Progenitor cell of endocrine pancreas (in vitro differentiated cells): ENCODE measurements around the gene FAM24B. TPM values are rescaled to one million over a fixed set of nuclear protein-coding genes. Genes with fewer than 3 reads are reported as not detected.

Source experiments
- DNase-seq: peaks from one replicate; pipeline ENCODE4 v3.0.0; 2021; ENCODE audit warnings: low spot score; ENCODE audit not compliant: unreplicated experiment
- H3K27ac Mint-ChIP-seq: 2 replicates; pipeline ENCODE4 v1.8.0; 2021; ENCODE audit warnings: mild to moderate bottlenecking, moderate library complexity, mixed read lengths
- H3K27me3 Mint-ChIP-seq: 2 replicates; pipeline ENCODE4 v1.8.0; 2021; ENCODE audit warnings: mixed read lengths
- H3K36me3 Mint-ChIP-seq: 2 replicates; pipeline ENCODE4 v1.8.0; 2022; ENCODE audit warnings: mixed read lengths; ENCODE audit not compliant: insufficient read depth
- H3K4me1 Mint-ChIP-seq: 2 replicates; pipeline ENCODE4 v1.8.0; 2021; ENCODE audit warnings: low read depth, mixed read lengths
- H3K4me3 Mint-ChIP-seq: 2 replicates; pipeline ENCODE4 v1.8.0; 2021; ENCODE audit warnings: low read depth, mild to moderate bottlenecking, moderate library complexity, mixed read lengths
- H3K9me3 Mint-ChIP-seq: 2 replicates; pipeline ENCODE4 v1.8.0; 2021; ENCODE audit warnings: low read depth, mixed read lengths
- CTCF ChIP-seq: fragments of 200-600 bp; sonication (generic); IDR thresholded peaks from one replicate; pipeline ENCODE4 v1.5.0; 2021; ENCODE audit warnings: antibody characterized with exemption, mild to moderate bottlenecking; ENCODE audit not compliant: unreplicated experiment
- total RNA-seq: library from RNA; stranded (reverse); gene quantifications from 2 replicates; pipeline ENCODE4 v1.2.1, GENCODE V29; 2021

FAM24B gene
- total RNA-seq, 1 donor from 2014 or later = not detected

DNA sequence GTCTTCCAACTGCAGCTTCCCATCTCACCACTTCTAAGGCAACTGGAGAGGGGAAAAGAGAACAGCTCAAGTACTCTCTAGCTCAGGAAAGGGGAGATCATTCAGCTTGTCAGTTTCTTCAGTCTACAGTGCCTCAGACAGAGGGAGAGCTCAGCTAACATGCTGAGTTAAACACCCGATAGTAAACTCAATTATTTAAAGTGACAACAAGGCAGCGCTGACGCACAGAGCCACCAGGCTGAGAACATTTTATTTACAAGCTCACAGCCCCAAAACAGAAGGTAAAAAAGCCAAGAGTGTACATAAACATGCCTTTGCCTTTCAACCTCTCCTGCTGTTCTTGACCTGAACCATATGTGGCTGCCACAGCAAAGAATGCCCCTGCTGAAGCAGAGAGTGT lies 23.6 kb downstream of the FAM24B start:
- peaks cover 14% of the 10 kb centered on the region for H3K27me3 Mint-ChIP-seq
- peaks cover 4% of the 10 kb centered on the region for H3K4me1 Mint-ChIP-seq
- no peak overlapping the region for H3K4me3 Mint-ChIP-seq
- no peak for TF ChIP-seq CTCF
- H3K9me3 Mint-ChIP-seq = no peaks in the 10 kb centered on the region
- no peaks in the 10 kb centered on the region for H3K36me3 Mint-ChIP-seq
- H3K27ac Mint-ChIP-seq = no peak overlapping the region
- DNase-seq = no peak

GRCh38 chr10:122854648-122855047 lies 24.7 kb downstream of the FAM24B start:
- H3K27me3 Mint-ChIP-seq = peaks cover 14% of the 10 kb centered on the region
- H3K9me3 Mint-ChIP-seq = no peaks in the 10 kb centered on the region
- H3K36me3 Mint-ChIP-seq = no peaks in the 10 kb centered on the region
- H3K4me3 Mint-ChIP-seq = no peak overlapping the region
- DNase-seq = no peak
- no peak for TF ChIP-seq CTCF
- no peak overlapping the region for H3K27ac Mint-ChIP-seq
- peaks cover 5% of the 10 kb centered on the region for H3K4me1 Mint-ChIP-seq

DNA sequence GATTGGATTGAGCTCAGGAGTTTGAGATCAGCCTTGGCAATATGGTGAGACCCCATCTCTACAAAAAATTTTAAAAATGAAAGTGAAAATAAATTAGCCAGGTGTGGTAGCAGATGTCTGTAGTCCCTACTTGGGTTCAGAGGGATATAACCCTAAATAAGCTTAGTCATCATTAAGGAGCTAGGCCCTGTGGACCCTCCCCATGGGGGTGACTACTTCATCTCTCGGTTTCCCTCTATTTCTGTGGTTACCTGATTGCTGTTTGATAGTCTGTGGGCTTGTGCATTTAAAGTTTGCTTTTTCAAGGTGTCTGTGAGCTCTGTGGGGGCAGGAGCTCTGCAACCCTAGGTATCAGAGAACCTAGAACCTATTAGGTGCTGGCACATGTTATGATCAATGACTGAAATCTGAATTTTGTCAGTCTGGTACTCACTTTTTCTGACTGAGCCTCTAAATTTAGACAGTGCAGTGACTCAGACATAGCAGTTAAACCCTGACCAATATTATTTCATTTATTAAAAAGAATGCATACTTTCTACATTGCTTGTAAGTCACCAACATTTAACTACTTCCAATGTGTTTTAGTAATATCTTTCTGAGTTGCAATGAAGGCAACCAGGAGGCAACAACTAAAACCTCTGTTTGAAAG lies 25.6 kb downstream of the FAM24B start:
- H3K27ac Mint-ChIP-seq = no peak overlapping the region
- TF ChIP-seq CTCF = no peak

GRCh38 chr10:122852261-122852660 lies 27.1 kb downstream of the FAM24B start:
- Mint-ChIP-seq H3K27me3 (peaks cover 19% of the 10 kb centered on the region), H3K9me3 (no peaks in the 10 kb centered on the region), H3K4me3 (no peak overlapping the region), H3K4me1 (peaks cover 5% of the 10 kb centered on the region), H3K27ac (no peak overlapping the region), H3K36me3 (no peaks in the 10 kb centered on the region)
- TF ChIP-seq CTCF = no peak
- no peak for DNase-seq

More for the DNA sequence above, 25.6 kb downstream of the FAM24B start:
- H3K9me3 Mint-ChIP-seq = no peaks in the 10 kb centered on the region
- H3K36me3 Mint-ChIP-seq = no peaks in the 10 kb centered on the region
- no peak overlapping the region for H3K4me3 Mint-ChIP-seq
- H3K27me3 Mint-ChIP-seq = peaks cover 14% of the 10 kb centered on the region
- no peak for DNase-seq
- H3K4me1 Mint-ChIP-seq = peaks cover 5% of the 10 kb centered on the region

DNA sequence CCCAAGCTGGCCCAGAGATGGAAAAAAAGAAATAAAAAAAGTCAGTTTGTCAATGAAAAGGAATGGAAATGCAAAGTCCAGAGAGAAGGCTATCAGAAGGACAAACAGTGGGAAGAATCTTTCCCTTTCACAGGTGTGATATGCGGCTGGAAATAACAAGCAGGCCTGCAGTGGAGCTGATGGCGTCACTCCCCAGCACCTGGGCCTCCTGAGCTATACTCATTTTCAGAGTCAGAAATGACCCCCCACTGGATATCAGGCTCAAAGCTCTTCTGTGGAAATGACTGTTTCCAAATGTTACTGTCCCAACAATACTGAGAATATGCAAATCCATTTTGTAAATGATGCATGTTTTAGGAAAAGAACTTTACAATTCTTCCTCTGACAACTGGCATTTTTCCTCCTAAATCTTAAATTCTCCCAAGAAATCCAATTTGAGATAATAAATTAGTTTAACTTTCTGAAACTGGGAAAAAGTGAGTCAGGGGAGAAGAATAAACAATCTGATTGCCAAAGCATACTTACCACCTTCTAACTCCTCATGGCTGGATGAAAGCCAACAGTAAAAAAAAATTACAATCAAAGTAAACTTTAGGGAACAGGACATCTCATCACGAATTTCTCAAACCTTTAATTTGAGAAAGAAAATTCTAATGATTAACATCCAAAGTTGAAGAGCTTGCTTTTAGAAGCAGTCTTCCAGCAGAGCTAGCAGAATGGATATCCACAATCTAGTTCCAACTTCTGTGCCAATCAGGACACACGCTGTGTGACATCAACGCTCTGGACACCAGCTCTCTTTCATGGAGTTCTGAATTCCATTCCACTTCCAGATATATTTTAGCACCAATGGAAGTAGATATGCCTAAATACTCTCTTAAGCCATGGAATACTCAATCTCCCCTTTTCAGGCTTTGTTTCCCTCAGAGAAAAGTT lies 28.4 kb downstream of the FAM24B start:
- Mint-ChIP-seq H3K4me3 (no peak overlapping the region), H3K27ac (peak overlapping the region; percentile 15), H3K36me3 (no peaks in the 10 kb centered on the region), H3K4me1 (peaks cover 5% of the 10 kb centered on the region), H3K27me3 (peaks cover 19% of the 10 kb centered on the region), H3K9me3 (peaks cover 3% of the 10 kb centered on the region)
- DNase-seq = no peak
- no peak for TF ChIP-seq CTCF
